ENCODE results near the gene CFAP77. TPM values are rescaled to one million over a fixed set of nuclear protein-coding genes. Genes with fewer than 3 reads are reported as not detected.

CFAP77 gene
- total RNA-seq, 1 donor from 2014 or later = 0.36 TPM

GRCh38 chr9:132615774-132616173, 205.8 kb downstream of the CFAP77 start:
- peaks cover 48% of the 10 kb centered on the region for H3K36me3 ChIP-seq (ENCODE audit: insufficient read depth, low read length)
- H3K36me3 Mint-ChIP-seq (ENCODE audit: low read depth, unreplicated experiment) = peaks cover 32% of the 10 kb centered on the region

GRCh38 chr9:132616725-132617124, 206.7 kb downstream of the CFAP77 start:
- Histone ChIP-seq H3K79me2 (ENCODE audit: insufficient read depth, low read length) (no peaks in the 10 kb centered on the region), H3K27me3 (ENCODE audit: insufficient read depth, low read length) (no peaks in the 10 kb centered on the region), H3K4me3 (ENCODE audit: insufficient read depth, low read depth, low read length) (no peak overlapping the region), H4K20me1 (ENCODE audit: insufficient read depth, low read length) (peaks cover 24% of the 10 kb centered on the region), H2AFZ (ENCODE audit: low read depth, low read length) (no peak overlapping the region), H3K36me3 (ENCODE audit: insufficient read depth, low read length) (peaks cover 45% of the 10 kb centered on the region), H3K4me1 (ENCODE audit: insufficient read depth, low read length) (no peaks in the 10 kb centered on the region), H3K27ac (ENCODE audit: low read depth, low read length) (no peak overlapping the region), H3K9me3 (ENCODE audit: insufficient read depth, low read depth, low read length) (no peaks in the 10 kb centered on the region), H3K9ac (ENCODE audit: low read length) (no peak overlapping the region), H3K4me2 (ENCODE audit: low read length) (no peak overlapping the region)
- Mint-ChIP-seq H3K36me3 (ENCODE audit: low read depth, unreplicated experiment) (peaks cover 31% of the 10 kb centered on the region), H3K27ac (ENCODE audit: unreplicated experiment) (no peak overlapping the region), H3K9me3 (ENCODE audit: unreplicated experiment) (no peaks in the 10 kb centered on the region), H3K27me3 (ENCODE audit: low read depth, unreplicated experiment) (no peaks in the 10 kb centered on the region), H3K4me1 (ENCODE audit: low read depth, unreplicated experiment) (no peaks in the 10 kb centered on the region), H3K4me3 (ENCODE audit: unreplicated experiment) (no peak overlapping the region)
- DNase-seq (ENCODE audit: low read depth) (no peak), FAIRE-seq (no peak)
- TF ChIP-seq EZH2 (IDR thresholded peaks at IDR 0.05; ENCODE audit: insufficient read depth, low read length) (no peak), CTCF (IDR thresholded peaks at IDR 0.05; ENCODE audit: insufficient read depth, low read depth, low read length) (no peak)

More at GRCh38 chr9:132615774-132616173, 205.8 kb downstream of the CFAP77 start:
- H3K4me1 ChIP-seq (ENCODE audit: insufficient read depth, low read length) = no peaks in the 10 kb centered on the region
- H2AFZ ChIP-seq (ENCODE audit: low read depth, low read length) = no peak overlapping the region
- H3K27me3 ChIP-seq (ENCODE audit: insufficient read depth, low read length) = no peaks in the 10 kb centered on the region
- H3K9me3 ChIP-seq (ENCODE audit: insufficient read depth, low read depth, low read length) = no peaks in the 10 kb centered on the region
- Mint-ChIP-seq H3K27me3 (ENCODE audit: low read depth, unreplicated experiment) (no peaks in the 10 kb centered on the region), H3K27ac (ENCODE audit: unreplicated experiment) (no peak overlapping the region), H3K9me3 (ENCODE audit: unreplicated experiment) (no peaks in the 10 kb centered on the region), H3K4me3 (ENCODE audit: unreplicated experiment) (no peak overlapping the region), H3K4me1 (ENCODE audit: low read depth, unreplicated experiment) (no peaks in the 10 kb centered on the region)
- no peak overlapping the region for H3K9ac ChIP-seq (ENCODE audit: low read length)
- no peak for TF ChIP-seq CTCF (IDR thresholded peaks at IDR 0.05; ENCODE audit: insufficient read depth, low read depth, low read length)
- no peak for TF ChIP-seq EZH2 (IDR thresholded peaks at IDR 0.05; ENCODE audit: insufficient read depth, low read length)
- no peak overlapping the region for H3K27ac ChIP-seq (ENCODE audit: low read depth, low read length)
- DNase-seq (ENCODE audit: low read depth) = no peak
- no peak for FAIRE-seq
- H4K20me1 ChIP-seq (ENCODE audit: insufficient read depth, low read length) = peaks cover 24% of the 10 kb centered on the region
- no peaks in the 10 kb centered on the region for H3K79me2 ChIP-seq (ENCODE audit: insufficient read depth, low read length)
- no peak overlapping the region for H3K4me2 ChIP-seq (ENCODE audit: low read length)
- no peak overlapping the region for H3K4me3 ChIP-seq (ENCODE audit: insufficient read depth, low read depth, low read length)

- no peaks in the 10 kb centered on the region for H3K27me3 ChIP-seq (ENCODE audit: insufficient read depth, low read length)
- Mint-ChIP-seq H3K4me1 (ENCODE audit: low read depth, unreplicated experiment) (peaks cover 8% of the 10 kb centered on the region), H3K27ac (ENCODE audit: unreplicated experiment) (no peak overlapping the region), H3K27me3 (ENCODE audit: low read depth, unreplicated experiment) (no peaks in the 10 kb centered on the region), H3K36me3 (ENCODE audit: low read depth, unreplicated experiment) (peaks cover 29% of the 10 kb centered on the region), H3K9me3 (ENCODE audit: unreplicated experiment) (no peaks in the 10 kb centered on the region), H3K4me3 (ENCODE audit: unreplicated experiment) (no peak overlapping the region)
- no peak overlapping the region for H2AFZ ChIP-seq (ENCODE audit: low read depth, low read length)
- peaks cover 23% of the 10 kb centered on the region for H3K36me3 ChIP-seq (ENCODE audit: insufficient read depth, low read length)
- no peaks in the 10 kb centered on the region for H3K9me3 ChIP-seq (ENCODE audit: insufficient read depth, low read depth, low read length)
- no peak overlapping the region for H3K27ac ChIP-seq (ENCODE audit: low read depth, low read length)
- TF ChIP-seq EZH2 (IDR thresholded peaks at IDR 0.05; ENCODE audit: insufficient read depth, low read length) (no peak), CTCF (IDR thresholded peaks at IDR 0.05; ENCODE audit: insufficient read depth, low read depth, low read length) (no peak)
- DNase-seq (ENCODE audit: low read depth) = peak; percentile 33
- H4K20me1 ChIP-seq (ENCODE audit: insufficient read depth, low read length) = peaks cover 9% of the 10 kb centered on the region
- no peak overlapping the region for H3K9ac ChIP-seq (ENCODE audit: low read length)
- no peak overlapping the region for H3K4me3 ChIP-seq (ENCODE audit: insufficient read depth, low read depth, low read length)
- no peak overlapping the region for H3K4me2 ChIP-seq (ENCODE audit: low read length)
- no peaks in the 10 kb centered on the region for H3K4me1 ChIP-seq (ENCODE audit: insufficient read depth, low read length)
- FAIRE-seq = no peak
- H3K79me2 ChIP-seq (ENCODE audit: insufficient read depth, low read length) = no peaks in the 10 kb centered on the region
Measured at GRCh38 chr9:132622159-132622558, 212.1 kb downstream of the CFAP77 start.
